DND-41 (cell line): ENCODE data around the gene GGT1.
"Not testable (repeated sequence)": the region's sequence is repeated elsewhere in the genome, so short reads cannot be mapped to it uniquely, and the experiment has no call there.

Experiments
- CTCF ChIP-seq: IDR thresholded peaks from 2 replicates; pipeline ENCODE4 v1.5.1; 2012; ENCODE audit warnings: borderline replicate concordance, low read length, moderate library complexity, mild to moderate bottlenecking; ENCODE audit not compliant: poor library complexity, severe bottlenecking; ENCODE audit errors: extremely low read depth
- EZH2 ChIP-seq: IDR thresholded peaks from 3 replicates; pipeline ENCODE4 v1.6.1; 2012; ENCODE audit warnings: borderline replicate concordance, low read depth, mild to moderate bottlenecking, moderate library complexity, low read length, inconsistent platforms; ENCODE audit not compliant: severe bottlenecking

GRCh38 chr22:24636513-24636912 lies 33.5 kb downstream of the GGT1 start:
- not testable (repeated sequence) for TF ChIP-seq EZH2, CTCF
